GM23338 (cell line): Measurements from ENCODE around the gene OAS2. TPM values are rescaled to one million over a fixed set of nuclear protein-coding genes. Genes with fewer than 3 reads are reported as not detected.

Source experiments
- ATAC-seq: fragments of 200-7000 bp; cut with Tn5 transposase; 3 replicates; pipeline ENCODE4 v1.9.1; 2020
- DNase-seq: peaks from one replicate; pipeline ENCODE4 v3.0.0-alpha.2; 2015; ENCODE audit warnings: low spot score
- H2AFZ ChIP-seq: fragments of 200-600 bp; sonication (generic); 2 replicates; pipeline ENCODE4 v1.8.0; 2016; ENCODE audit warnings: antibody characterized with exemption, mild to moderate bottlenecking, moderate library complexity
- H3F3A ChIP-seq: fragments of 200-600 bp; sonication (generic); replicated peaks from 2 replicates; pipeline ENCODE4 v1.8.0; 2017; ENCODE audit warnings: antibody characterized with exemption, mixed run types, low read depth
- H3K27ac ChIP-seq: fragments of 200-600 bp; sonication (generic); 2 replicates; pipeline ENCODE4 v1.6.1; 2016; ENCODE audit warnings: low read depth
- H3K27me3 ChIP-seq: fragments of 200-600 bp; sonication (generic); 2 replicates; pipeline ENCODE4 v1.8.0; 2016; ENCODE audit warnings: mild to moderate bottlenecking, mixed run types, moderate library complexity; ENCODE audit not compliant: insufficient read depth
- H3K36me3 ChIP-seq: fragments of 200-600 bp; sonication (generic); 2 replicates; pipeline ENCODE4 v1.8.0; 2016; ENCODE audit warnings: mild to moderate bottlenecking; ENCODE audit not compliant: insufficient read depth
- H3K4me1 ChIP-seq: fragments of 200-600 bp; sonication (generic); 2 replicates; pipeline ENCODE4 v1.8.0; 2016; ENCODE audit warnings: mild to moderate bottlenecking, moderate library complexity; ENCODE audit not compliant: insufficient read depth
- H3K4me2 ChIP-seq: fragments of 200-600 bp; sonication (generic); 2 replicates; pipeline ENCODE4 v1.7.1; 2017; ENCODE audit warnings: mixed run types
- H3K4me3 ChIP-seq: fragments of 200-600 bp; sonication (generic); 2 replicates; pipeline ENCODE4 v1.6.1; 2016; ENCODE audit warnings: mixed run types
- H3K79me2 ChIP-seq: fragments of 200-600 bp; sonication (generic); replicated peaks from 2 replicates; pipeline ENCODE4 v1.8.0; 2017; ENCODE audit warnings: mild to moderate bottlenecking; ENCODE audit not compliant: insufficient read depth
- H3K9me2 ChIP-seq: fragments of 200-600 bp; sonication (generic); 2 replicates; pipeline ENCODE4 v1.8.0; 2017; ENCODE audit not compliant: insufficient read depth
- H4K20me1 ChIP-seq: fragments of 200-600 bp; sonication (generic); replicated peaks from 2 replicates; pipeline ENCODE4 v1.8.0; 2017; ENCODE audit warnings: mild to moderate bottlenecking; ENCODE audit not compliant: insufficient read depth
- H3K27ac Mint-ChIP-seq: 2 replicates; pipeline ENCODE4 v1.8.0; 2020; ENCODE audit warnings: inconsistent platforms, mild to moderate bottlenecking, moderate library complexity, mixed read lengths
- H3K27me3 Mint-ChIP-seq: 3 replicates; pipeline ENCODE4 v1.8.0; 2022; ENCODE audit warnings: low read depth, mild to moderate bottlenecking, moderate library complexity, mixed read lengths, inconsistent platforms; ENCODE audit not compliant: insufficient read depth, poor library complexity
- H3K36me3 Mint-ChIP-seq: 3 replicates; pipeline ENCODE4 v1.8.0; 2021; ENCODE audit warnings: low read depth, mild to moderate bottlenecking, inconsistent platforms, moderate library complexity, mixed read lengths
- H3K4me1 Mint-ChIP-seq: 3 replicates; pipeline ENCODE4 v1.8.0; 2020; ENCODE audit warnings: mild to moderate bottlenecking, inconsistent platforms, mixed read lengths
- H3K4me3 Mint-ChIP-seq: 3 replicates; pipeline ENCODE4 v1.8.0; 2021; ENCODE audit warnings: moderate library complexity, mild to moderate bottlenecking, inconsistent platforms, mixed read lengths
- H3K9me3 Mint-ChIP-seq: 3 replicates; pipeline ENCODE4 v1.8.0; 2020; ENCODE audit warnings: moderate library complexity, mild to moderate bottlenecking, inconsistent platforms, mixed read lengths
- CREB1 ChIP-seq: fragments of 250-450 bp; sonication (Bioruptor Pico); IDR thresholded peaks from 2 replicates; pipeline ENCODE4 v1.5.0; 2020; ENCODE audit warnings: low read depth, mild to moderate bottlenecking, moderate library complexity
- EZH2 ChIP-seq: fragments of 200-600 bp; sonication (generic); IDR thresholded peaks from one replicate; pipeline ENCODE4 v1.8.0; 2017; ENCODE audit warnings: antibody characterized with exemption, mild to moderate bottlenecking, low read depth; ENCODE audit not compliant: unreplicated experiment
- EZH2phosphoT487 ChIP-seq: fragments of 200-600 bp; sonication (generic); IDR thresholded peaks from one replicate; pipeline ENCODE4 v1.8.1; 2018; ENCODE audit warnings: antibody characterized with exemption; ENCODE audit not compliant: unreplicated experiment
- JUNB ChIP-seq: IDR thresholded peaks from one replicate; pipeline ENCODE4 v1.6.1; 2016; ENCODE audit warnings: antibody characterized with exemption; ENCODE audit not compliant: unreplicated experiment
- NANOG ChIP-seq: IDR thresholded peaks from 2 replicates; pipeline ENCODE4 v1.6.1; 2016; ENCODE audit warnings: antibody characterized with exemption, borderline replicate concordance
- POLR2AphosphoS5 ChIP-seq: IDR thresholded peaks from 2 replicates; pipeline ENCODE4 v1.6.1; 2016; ENCODE audit warnings: antibody characterized with exemption, low read depth
- STAT1 ChIP-seq: IDR thresholded peaks from one replicate; pipeline ENCODE4 v1.6.1; 2016; ENCODE audit warnings: antibody characterized with exemption; ENCODE audit not compliant: unreplicated experiment
- ZNF114 ChIP-seq: fragments of 250-450 bp; sonication (Bioruptor Pico); IDR thresholded peaks from 2 replicates; pipeline ENCODE4 v1.5.0; 2020; ENCODE audit warnings: mild to moderate bottlenecking, moderate library complexity
- ZNF331 ChIP-seq: fragments of 250-450 bp; sonication (Bioruptor Pico); IDR thresholded peaks from 2 replicates; pipeline ENCODE4 v1.5.0; 2020; ENCODE audit warnings: low read depth, mild to moderate bottlenecking, moderate library complexity
- polyA plus RNA-seq: library from polyadenylated mRNA; unstranded; fragments of >200 nt; fragmentation: Nextera tagmentation; extraction: Ambion mirVana; gene quantifications from 2 replicates; pipeline ENCODE4 v1.2.1, GENCODE V29; 2016
- total RNA-seq: library from RNA; depleted of rRNA; stranded (reverse); fragments of >200 nt; shearing (Covaris generic); gene quantifications from 2 replicates; pipeline ENCODE4 v1.2.3, GENCODE V29; 2014
- TF ChIP-seq, protein P1 (sequence below): IDR thresholded peaks from one replicate; pipeline ENCODE4 v1.6.1; 2018; ENCODE audit warnings: antibody characterized with exemption; ENCODE audit not compliant: unreplicated experiment
- TF ChIP-seq, protein P2 (sequence below): IDR thresholded peaks from 2 replicates; pipeline ENCODE4 v1.6.1; 2016; ENCODE audit warnings: antibody characterized with exemption
- TF ChIP-seq, protein P3 (sequence below): fragments of 250-450 bp; sonication (Bioruptor Pico); IDR thresholded peaks from 2 replicates; pipeline ENCODE4 v1.5.0; 2020; ENCODE audit warnings: mild to moderate bottlenecking, moderate library complexity
- TF ChIP-seq, protein P4 (sequence below), 2 experiments: fragments of 200-600 bp in 1 of 2; sonication (generic) in 1 of 2; conservative IDR thresholded peaks; 2 replicates each; pipeline versions ENCODE4 v1.5.1 to v1.6.1; 2016 to 2017; ENCODE audit warnings: antibody characterized with exemption in 2 of 2, low read depth in 2 of 2, mild to moderate bottlenecking in 2 of 2, moderate library complexity in 1 of 2

OAS2 gene
- total and polyA plus RNA-seq, 2 experiments from 2014 or later = 0.10 TPM; not detected in 1

DNA sequence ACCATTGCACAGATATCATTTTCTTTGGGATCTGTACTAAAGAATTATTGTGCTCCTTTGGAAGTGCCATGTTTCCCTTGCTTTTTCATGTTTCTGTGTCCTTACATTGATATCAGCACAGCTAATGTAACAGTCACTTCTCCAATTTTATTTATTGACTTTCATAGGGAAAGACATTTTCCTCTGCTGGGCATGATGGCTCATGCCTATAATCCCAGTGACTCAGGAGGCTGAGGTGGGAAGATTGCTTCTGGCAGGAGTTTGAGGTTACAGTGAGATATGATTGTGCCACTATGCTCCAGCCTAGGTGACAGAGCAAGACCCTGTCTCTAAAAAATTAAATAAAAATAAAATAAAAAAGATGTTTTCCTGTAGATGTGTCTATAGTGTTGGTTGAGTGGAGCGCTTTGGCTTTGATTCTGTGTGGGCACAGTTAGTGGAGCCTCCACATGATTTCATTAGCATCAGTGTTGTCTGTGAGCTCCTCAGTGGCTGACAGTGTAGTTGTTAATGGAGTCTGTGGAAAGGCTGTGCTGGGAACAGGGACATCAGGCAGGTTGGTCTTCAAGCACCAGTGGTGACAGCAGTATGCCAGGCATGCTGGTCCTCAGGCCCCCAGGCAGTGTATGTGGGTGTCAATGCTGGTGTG is 7.4 kb downstream of the OAS2 start:
- Histone ChIP-seq H4K20me1 (no peaks in the 10 kb centered on the region), H3K27ac (no peak overlapping the region), H3F3A (0 out of 2 replicates have a peak, but pooled peaks cover 4% of the 10 kb centered on the region), H3K4me1 (peaks cover 12% of the 10 kb centered on the region; the same call in 1 of the 2 replicates), H3K79me2 (no peaks in the 10 kb centered on the region), H3K27me3 (no peaks in the 10 kb centered on the region), H2AFZ (no peak overlapping the region), H3K9me2 (peaks cover 9% of the 10 kb centered on the region; the same call in 1 of the 2 replicates), H3K36me3 (no peaks in the 10 kb centered on the region; the same call in 1 of the 2 replicates), H3K4me2 (no peak overlapping the region), H3K4me3 (no peak overlapping the region)
- H3K9me3 Mint-ChIP-seq = peaks cover 17% of the 10 kb centered on the region
- H3K27ac Mint-ChIP-seq = no peak overlapping the region
- no peak overlapping the region for H3K4me3 Mint-ChIP-seq
- peaks cover 8% of the 10 kb centered on the region for H3K4me1 Mint-ChIP-seq
- ATAC-seq (no peak), DNase-seq (no peak)
- no peak for TF ChIP-seq ZNF331
- no peak for TF ChIP-seq STAT1
- TF ChIP-seq CREB1 (CRISPR knock-in tag) = no peak
- no peak for TF ChIP-seq NANOG
- no peak for TF ChIP-seq ZNF114 (CRISPR knock-in tag)
- no peak for TF ChIP-seq POLR2AphosphoS5
- TF ChIP-seq EZH2phosphoT487 = no peak
- TF ChIP-seq, protein P1, sequence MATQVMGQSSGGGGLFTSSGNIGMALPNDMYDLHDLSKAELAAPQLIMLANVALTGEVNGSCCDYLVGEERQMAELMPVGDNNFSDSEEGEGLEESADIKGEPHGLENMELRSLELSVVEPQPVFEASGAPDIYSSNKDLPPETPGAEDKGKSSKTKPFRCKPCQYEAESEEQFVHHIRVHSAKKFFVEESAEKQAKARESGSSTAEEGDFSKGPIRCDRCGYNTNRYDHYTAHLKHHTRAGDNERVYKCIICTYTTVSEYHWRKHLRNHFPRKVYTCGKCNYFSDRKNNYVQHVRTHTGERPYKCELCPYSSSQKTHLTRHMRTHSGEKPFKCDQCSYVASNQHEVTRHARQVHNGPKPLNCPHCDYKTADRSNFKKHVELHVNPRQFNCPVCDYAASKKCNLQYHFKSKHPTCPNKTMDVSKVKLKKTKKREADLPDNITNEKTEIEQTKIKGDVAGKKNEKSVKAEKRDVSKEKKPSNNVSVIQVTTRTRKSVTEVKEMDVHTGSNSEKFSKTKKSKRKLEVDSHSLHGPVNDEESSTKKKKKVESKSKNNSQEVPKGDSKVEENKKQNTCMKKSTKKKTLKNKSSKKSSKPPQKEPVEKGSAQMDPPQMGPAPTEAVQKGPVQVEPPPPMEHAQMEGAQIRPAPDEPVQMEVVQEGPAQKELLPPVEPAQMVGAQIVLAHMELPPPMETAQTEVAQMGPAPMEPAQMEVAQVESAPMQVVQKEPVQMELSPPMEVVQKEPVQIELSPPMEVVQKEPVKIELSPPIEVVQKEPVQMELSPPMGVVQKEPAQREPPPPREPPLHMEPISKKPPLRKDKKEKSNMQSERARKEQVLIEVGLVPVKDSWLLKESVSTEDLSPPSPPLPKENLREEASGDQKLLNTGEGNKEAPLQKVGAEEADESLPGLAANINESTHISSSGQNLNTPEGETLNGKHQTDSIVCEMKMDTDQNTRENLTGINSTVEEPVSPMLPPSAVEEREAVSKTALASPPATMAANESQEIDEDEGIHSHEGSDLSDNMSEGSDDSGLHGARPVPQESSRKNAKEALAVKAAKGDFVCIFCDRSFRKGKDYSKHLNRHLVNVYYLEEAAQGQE = no peak
- no peak for TF ChIP-seq EZH2
- TF ChIP-seq, protein P2, sequence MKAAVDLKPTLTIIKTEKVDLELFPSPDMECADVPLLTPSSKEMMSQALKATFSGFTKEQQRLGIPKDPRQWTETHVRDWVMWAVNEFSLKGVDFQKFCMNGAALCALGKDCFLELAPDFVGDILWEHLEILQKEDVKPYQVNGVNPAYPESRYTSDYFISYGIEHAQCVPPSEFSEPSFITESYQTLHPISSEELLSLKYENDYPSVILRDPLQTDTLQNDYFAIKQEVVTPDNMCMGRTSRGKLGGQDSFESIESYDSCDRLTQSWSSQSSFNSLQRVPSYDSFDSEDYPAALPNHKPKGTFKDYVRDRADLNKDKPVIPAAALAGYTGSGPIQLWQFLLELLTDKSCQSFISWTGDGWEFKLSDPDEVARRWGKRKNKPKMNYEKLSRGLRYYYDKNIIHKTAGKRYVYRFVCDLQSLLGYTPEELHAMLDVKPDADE = no peak
- TF ChIP-seq, protein P3, sequence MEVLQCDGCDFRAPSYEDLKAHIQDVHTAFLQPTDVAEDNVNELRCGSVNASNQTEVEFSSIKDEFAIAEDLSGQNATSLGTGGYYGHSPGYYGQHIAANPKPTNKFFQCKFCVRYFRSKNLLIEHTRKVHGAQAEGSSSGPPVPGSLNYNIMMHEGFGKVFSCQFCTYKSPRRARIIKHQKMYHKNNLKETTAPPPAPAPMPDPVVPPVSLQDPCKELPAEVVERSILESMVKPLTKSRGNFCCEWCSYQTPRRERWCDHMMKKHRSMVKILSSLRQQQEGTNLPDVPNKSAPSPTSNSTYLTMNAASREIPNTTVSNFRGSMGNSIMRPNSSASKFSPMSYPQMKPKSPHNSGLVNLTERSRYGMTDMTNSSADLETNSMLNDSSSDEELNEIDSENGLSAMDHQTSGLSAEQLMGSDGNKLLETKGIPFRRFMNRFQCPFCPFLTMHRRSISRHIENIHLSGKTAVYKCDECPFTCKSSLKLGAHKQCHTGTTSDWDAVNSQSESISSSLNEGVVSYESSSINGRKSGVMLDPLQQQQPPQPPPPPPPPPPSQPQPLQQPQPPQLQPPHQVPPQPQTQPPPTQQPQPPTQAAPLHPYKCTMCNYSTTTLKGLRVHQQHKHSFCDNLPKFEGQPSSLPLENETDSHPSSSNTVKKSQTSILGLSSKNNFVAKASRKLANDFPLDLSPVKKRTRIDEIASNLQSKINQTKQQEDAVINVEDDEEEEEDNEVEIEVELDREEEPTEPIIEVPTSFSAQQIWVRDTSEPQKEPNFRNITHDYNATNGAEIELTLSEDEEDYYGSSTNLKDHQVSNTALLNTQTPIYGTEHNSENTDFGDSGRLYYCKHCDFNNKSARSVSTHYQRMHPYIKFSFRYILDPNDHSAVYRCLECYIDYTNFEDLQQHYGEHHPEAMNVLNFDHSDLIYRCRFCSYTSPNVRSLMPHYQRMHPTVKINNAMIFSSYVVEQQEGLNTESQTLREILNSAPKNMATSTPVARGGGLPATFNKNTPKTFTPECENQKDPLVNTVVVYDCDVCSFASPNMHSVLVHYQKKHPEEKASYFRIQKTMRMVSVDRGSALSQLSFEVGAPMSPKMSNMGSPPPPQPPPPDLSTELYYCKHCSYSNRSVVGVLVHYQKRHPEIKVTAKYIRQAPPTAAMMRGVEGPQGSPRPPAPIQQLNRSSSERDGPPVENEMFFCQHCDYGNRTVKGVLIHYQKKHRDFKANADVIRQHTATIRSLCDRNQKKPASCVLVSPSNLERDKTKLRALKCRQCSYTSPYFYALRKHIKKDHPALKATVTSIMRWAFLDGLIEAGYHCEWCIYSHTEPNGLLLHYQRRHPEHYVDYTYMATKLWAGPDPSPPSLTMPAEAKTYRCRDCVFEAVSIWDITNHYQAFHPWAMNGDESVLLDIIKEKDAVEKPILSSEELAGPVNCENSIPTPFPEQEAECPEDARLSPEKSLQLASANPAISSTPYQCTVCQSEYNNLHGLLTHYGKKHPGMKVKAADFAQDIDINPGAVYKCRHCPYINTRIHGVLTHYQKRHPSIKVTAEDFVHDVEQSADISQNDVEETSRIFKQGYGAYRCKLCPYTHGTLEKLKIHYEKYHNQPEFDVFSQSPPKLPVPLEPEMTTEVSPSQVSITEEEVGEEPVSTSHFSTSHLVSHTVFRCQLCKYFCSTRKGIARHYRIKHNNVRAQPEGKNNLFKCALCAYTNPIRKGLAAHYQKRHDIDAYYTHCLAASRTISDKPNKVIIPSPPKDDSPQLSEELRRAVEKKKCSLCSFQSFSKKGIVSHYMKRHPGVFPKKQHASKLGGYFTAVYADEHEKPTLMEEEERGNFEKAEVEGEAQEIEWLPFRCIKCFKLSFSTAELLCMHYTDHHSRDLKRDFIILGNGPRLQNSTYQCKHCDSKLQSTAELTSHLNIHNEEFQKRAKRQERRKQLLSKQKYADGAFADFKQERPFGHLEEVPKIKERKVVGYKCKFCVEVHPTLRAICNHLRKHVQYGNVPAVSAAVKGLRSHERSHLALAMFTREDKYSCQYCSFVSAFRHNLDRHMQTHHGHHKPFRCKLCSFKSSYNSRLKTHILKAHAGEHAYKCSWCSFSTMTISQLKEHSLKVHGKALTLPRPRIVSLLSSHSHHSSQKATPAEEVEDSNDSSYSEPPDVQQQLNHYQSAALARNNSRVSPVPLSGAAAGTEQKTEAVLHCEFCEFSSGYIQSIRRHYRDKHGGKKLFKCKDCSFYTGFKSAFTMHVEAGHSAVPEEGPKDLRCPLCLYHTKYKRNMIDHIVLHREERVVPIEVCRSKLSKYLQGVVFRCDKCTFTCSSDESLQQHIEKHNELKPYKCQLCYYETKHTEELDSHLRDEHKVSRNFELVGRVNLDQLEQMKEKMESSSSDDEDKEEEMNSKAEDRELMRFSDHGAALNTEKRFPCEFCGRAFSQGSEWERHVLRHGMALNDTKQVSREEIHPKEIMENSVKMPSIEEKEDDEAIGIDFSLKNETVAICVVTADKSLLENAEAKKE (CRISPR knock-in tag) = no peak
- TF ChIP-seq, protein P4, sequence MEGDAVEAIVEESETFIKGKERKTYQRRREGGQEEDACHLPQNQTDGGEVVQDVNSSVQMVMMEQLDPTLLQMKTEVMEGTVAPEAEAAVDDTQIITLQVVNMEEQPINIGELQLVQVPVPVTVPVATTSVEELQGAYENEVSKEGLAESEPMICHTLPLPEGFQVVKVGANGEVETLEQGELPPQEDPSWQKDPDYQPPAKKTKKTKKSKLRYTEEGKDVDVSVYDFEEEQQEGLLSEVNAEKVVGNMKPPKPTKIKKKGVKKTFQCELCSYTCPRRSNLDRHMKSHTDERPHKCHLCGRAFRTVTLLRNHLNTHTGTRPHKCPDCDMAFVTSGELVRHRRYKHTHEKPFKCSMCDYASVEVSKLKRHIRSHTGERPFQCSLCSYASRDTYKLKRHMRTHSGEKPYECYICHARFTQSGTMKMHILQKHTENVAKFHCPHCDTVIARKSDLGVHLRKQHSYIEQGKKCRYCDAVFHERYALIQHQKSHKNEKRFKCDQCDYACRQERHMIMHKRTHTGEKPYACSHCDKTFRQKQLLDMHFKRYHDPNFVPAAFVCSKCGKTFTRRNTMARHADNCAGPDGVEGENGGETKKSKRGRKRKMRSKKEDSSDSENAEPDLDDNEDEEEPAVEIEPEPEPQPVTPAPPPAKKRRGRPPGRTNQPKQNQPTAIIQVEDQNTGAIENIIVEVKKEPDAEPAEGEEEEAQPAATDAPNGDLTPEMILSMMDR (conservative IDR thresholded peaks at IDR 0.05; ENCODE audit: low read depth in 2 of 2) = no peak
- no peak for TF ChIP-seq JUNB
- H3K36me3 Mint-ChIP-seq = peaks cover 5% of the 10 kb centered on the region; the same call in 1 of the 3 replicates
- peaks cover 5% of the 10 kb centered on the region for H3K27me3 Mint-ChIP-seq
